ENCODE measurements around the gene ZNF555.

DNA sequence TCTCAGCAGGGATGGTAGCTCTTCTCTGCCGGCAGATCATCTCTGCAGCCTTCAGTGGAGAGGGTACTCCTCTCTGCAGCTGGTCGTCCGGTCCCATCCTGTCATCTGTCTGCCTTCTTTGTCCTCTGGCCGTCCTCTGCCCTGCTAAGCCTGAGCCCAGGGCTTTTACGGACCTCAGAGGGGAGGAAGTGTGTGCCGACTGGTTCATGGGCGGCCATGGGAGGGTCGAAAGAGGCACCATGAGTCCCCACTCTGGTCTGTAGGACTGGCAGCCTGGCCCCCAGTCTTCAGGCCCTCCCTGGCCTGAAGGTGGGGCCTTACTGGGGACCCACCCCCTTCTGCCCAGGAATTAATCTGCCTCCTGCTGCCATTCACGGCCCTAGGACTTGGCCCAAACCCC is 17.6 kb upstream of the ZNF555 start:
- TF ChIP-seq, protein P1, sequence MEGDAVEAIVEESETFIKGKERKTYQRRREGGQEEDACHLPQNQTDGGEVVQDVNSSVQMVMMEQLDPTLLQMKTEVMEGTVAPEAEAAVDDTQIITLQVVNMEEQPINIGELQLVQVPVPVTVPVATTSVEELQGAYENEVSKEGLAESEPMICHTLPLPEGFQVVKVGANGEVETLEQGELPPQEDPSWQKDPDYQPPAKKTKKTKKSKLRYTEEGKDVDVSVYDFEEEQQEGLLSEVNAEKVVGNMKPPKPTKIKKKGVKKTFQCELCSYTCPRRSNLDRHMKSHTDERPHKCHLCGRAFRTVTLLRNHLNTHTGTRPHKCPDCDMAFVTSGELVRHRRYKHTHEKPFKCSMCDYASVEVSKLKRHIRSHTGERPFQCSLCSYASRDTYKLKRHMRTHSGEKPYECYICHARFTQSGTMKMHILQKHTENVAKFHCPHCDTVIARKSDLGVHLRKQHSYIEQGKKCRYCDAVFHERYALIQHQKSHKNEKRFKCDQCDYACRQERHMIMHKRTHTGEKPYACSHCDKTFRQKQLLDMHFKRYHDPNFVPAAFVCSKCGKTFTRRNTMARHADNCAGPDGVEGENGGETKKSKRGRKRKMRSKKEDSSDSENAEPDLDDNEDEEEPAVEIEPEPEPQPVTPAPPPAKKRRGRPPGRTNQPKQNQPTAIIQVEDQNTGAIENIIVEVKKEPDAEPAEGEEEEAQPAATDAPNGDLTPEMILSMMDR (IDR thresholded peaks at IDR 0.05 in 4 of 5, conservative IDR thresholded peaks at IDR 0.05 in 1 of 5) = no peak
- no peak for TF ChIP-seq POLR2A (IDR thresholded peaks at IDR 0.05)
